ENCODE data around the gene SLFN13.
"Not testable (repeated sequence)": the region's sequence is repeated elsewhere in the genome, so short reads cannot be mapped to it uniquely, and the experiment has no call there.

The SLFN13 gene

GRCh38 chr17:35448214-35448898, at the start of gene SLFN13:
Gene SLFN13, minus strand, starts transcription at chr17:35448766. Its CDS starts 3,086 bp downstream, at chr17:35445680.
- DNase-seq = peak; percentile 85

DNA sequence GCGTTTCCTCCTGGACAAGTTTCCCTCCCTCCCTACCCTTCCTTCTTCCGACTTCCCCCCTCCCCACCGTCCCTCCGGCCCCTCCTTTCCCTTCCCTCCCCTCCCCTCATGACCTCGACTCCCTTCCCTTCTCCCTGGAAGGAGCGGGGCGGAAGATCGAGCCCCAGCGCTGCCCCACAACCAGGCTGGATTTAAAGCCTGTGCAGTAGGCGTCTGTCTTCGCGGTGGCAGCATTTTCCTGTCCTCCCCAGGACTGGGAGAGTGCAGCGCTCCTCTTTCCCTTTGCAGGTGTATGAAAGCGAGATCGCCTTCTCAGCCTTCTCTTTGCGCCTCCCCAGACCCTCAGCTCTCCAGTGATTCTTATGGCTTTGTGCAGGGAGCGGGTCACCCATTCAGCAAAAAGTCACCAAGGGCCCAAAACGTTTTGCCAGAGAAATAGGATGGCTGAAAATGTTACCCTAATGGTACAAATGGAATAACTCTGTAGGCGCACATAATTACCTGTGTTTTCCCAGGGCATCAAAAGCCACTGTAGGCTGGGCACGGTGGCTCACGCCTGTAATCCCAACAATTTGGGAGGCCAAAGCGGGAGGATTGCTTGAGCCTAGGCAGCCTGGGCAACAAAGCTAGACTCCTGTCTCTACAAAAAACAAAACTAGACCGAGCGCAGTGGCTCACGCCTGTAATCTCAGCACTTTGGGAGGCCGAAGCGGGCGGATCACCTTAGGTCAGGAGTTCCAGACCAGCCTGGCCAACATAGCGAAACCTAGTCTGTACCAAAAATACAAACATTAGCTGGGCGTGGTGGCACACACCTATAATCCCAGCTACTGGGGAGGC, 48.1 kb upstream of the SLFN13 start:
- no peak for DNase-seq

GRCh38 chr17:35493040-35493439, 44.5 kb upstream of the SLFN13 start:
- no peak for DNase-seq

GRCh38 chr17:35491417-35491816, 42.9 kb upstream of the SLFN13 start:
- no peak for DNase-seq

- no peak for DNase-seq
Observed at GRCh38 chr17:35489944-35490343, 41.4 kb upstream of the SLFN13 start.

GRCh38 chr17:35488991-35489390, 40.4 kb upstream of the SLFN13 start:
- no peak for DNase-seq

DNA sequence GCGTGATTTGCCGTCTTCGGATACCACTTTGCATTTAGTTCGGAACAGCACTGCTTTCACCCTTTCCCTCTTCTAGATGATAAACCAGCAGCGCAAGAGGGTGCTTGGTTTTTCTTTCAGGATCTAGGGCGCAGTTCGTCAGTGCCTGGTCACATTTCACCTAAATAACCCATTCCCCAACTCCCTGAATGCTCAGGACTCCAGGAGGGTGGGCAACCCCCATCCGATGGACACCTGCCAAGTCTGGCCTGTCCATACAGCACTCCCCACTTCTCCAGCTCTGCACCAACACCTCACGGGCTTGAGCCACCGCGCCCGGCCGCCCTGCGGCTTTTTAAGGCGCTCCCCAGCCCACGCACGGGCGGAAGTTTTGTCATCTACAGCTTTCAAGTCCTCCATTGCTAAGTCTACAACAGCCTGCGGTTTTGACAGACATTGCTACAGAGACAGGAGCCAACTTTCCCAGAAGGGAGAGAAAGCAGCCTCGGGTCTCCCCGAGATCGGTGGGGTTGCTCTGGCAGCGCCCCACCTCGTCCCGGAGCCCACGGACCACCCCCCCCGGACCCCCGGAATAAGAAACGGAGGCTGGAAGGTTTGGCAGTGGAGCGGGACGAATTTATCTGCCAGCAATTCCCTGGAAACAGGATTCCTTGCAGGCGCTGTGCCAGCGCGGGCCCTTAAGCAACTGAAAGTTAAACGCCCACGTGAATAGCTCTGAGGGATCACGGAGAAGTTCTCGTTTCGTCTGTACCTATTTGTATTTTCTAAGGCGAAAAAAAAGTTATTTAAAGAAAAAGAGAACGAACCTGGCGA, 38.6 kb upstream of the SLFN13 start:
- peak; percentile 74 for DNase-seq

DNA sequence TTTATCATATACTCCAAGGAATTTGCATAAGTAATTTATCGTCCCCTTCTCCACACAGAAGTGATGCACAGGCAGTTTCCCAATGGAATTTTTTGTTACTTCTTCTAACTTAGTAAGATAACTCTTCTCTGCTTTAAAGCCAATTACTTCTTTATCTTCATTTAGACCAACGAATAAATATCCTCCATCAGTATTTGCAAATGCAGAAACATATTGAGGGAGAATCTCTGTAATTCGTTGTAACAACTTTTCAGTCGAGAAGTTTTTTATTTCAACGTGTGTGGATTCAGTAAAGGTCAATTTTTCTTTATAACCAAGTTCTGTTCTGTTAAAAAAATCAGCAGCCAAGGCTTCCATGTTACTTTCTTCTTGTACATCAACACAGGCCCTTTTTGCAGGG, 30.7 kb upstream of the SLFN13 start:
- no peak for DNase-seq

DNA sequence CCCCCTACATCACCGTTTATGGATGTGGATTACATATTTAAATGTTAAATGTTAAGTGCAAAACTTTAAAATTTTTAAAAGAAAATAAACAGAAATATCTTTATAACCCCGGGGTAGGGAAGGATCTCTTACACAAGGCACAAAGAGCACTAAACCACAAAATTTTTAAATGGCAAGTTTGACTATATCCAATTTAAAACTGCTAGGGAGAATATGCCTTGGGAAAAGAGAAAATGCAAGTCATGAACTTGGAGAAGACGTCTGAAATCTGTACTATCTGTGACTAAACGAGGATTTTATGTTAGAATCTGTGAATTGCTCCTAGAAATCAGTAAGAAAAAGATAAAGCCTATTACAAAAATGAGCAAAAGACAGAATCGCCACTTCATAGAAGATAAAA, 28.7 kb upstream of the SLFN13 start:
- DNase-seq = no peak

DNA sequence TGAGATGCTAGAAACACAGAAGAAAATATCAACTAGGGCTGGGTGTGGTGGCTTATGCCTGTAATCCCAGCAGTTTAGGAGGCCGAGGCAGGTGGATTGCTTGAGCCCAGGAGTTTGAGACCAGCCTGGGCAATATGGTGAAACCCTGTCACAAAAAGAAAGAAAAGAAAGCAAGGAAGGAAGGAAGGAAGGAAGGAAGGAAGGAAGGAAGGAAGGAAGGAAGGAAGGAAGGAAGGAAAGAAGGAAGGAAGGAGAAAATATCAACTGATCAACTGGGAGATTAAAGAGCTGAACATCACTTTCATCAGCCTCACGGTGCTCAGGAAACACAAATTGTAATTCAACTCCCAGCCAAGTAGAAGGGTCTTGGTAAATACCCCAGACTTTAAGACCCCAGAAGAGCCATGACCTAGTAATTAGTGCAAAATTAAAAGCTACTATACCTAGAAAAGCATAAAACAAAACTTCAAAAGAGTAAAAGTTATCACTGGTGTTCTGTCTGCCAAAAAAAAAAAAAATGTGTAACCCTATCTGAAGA, 27.8 kb upstream of the SLFN13 start:
- DNase-seq = no peak

GRCh38 chr17:35468475-35468874, 19.9 kb upstream of the SLFN13 start:
- no peak for DNase-seq

- peak; percentile 51 for DNase-seq
Observed at GRCh38 chr17:35467824-35468223, 19.3 kb upstream of the SLFN13 start.

DNA sequence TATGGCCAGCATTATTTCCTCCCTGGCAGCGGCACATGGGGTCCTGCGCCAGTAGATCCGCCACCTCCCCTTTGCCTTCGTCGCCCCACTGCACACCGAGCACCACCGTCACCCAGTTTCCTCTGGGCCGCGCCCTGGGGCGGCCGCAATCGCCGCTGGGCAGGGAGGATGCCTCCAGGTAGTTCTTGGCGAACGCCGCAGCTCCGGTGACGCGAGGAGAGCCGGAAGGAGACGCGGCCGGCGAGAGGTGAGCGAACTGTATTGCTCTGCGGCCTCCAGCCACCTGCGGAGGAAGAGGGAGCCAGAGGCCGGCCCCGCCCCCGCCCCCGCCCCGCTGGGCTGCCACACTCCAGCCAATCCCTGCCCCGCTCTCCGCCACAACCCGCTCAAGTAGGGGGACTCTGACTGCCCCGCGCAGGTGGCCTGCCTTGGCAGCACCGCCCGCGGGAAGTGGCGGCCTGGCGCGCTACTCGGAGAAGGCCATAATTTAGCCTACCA, 11.8 kb upstream of the SLFN13 start:
- peak; percentile 79 for DNase-seq

- DNase-seq = not testable (repeated sequence)
Observed at GRCh38 chr17:35454035-35454434, 5.5 kb upstream of the SLFN13 start.

DNA sequence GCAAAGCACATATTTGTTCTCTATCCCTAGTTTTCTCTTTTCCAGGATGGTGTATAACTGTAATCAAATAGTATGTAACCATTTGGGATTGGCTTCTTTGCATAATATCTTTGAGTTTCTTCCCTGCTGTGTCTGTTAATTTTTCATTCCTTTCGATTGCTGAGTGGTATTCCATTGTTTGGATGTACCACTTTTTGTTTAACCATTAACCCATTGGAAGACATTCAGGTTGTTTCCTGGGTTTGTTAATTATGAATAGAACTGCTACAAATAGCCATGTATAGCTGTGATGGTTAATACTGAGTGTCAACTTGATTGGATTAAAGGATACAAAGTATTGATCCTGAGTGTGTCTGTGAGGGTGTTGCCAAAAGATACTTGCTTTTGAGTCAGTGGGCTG, 4.6 kb upstream of the SLFN13 start:
- DNase-seq = no peak

- DNase-seq = no peak
Observed at GRCh38 chr17:35449371-35449931, 885 bp upstream of the SLFN13 start.

- DNase-seq = no peak
Observed at GRCh38 chr17:35448899-35449227, 297 bp upstream of the SLFN13 start.

DNA sequence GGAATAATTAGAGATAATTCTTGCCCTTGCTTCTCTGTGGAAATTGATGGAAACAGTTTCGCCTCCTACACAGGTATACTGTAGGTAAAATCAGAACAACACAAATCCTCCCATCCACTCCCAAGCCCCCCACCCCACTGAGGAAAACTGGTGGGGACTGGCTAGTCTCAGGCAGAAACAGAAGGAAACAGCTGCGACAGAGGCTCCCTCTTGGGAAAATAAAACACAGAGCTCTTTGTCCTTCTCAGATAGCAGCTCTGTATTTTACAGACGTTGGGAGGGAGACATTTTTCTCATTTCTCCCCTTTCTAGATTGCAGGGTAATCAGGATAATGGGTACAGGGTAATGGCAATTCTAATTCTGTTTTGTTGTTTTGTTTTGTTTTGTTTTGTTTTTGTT, 1.1 kb downstream of the SLFN13 start:
- DNase-seq = no peak

DNA sequence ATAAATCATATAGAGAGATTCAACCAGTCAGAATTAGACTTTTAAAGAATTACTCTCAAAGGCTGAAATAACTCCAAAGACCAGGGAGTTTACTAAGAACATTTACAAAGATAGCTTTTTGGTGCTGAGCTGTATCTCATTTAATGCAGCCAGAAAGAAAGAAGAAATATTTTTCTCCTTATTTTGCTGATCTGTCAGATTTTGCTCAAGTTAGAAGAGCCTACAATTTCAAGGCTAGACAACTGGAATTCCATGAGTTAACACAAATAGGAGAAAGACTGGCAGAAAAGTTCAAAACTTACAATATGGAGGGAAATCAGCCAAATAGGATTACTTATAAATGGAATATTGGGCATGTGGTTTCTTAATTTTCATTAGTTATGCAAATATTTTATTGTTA, 10.1 kb downstream of the SLFN13 start:
- no peak for DNase-seq

DNA sequence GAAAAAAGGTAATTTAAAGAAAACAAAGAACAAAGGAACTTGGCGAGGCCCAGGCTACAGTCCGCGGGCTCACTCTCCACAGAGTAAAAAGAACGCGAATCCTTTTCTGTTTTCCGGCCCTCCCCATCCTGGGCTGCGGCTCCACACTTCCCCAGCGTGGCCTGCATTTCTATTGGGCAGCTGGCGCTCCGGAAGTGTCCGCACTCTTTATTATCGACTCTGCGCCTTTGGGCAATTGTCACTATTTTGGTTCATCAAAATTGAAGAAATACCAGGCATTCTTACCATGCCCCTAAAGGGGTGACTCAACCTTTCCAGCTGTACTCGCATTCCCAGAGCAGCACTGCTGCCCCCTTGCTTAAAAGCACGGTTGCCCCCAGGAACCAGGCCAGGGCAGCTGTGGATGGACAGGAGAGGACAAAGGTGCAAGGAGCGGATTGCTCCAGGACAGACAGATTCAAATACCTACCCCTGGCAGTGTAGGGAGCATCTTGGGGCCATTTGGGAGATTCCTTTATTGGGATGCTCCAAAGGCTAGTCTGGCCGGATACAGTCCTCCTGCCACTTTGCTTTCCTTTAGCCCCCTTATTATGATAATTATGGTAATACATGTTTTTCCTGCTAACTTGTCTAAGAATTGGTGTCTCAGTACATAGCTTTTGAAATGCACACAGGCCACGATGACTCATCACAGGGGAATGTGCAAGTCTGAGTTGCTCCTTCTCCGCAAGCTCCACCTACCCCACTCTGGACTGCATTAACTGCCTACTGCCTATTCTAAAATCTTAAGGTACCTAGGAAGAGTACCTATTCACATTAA, 15.3 kb downstream of the SLFN13 start:
- DNase-seq = peak; percentile 60

DNA sequence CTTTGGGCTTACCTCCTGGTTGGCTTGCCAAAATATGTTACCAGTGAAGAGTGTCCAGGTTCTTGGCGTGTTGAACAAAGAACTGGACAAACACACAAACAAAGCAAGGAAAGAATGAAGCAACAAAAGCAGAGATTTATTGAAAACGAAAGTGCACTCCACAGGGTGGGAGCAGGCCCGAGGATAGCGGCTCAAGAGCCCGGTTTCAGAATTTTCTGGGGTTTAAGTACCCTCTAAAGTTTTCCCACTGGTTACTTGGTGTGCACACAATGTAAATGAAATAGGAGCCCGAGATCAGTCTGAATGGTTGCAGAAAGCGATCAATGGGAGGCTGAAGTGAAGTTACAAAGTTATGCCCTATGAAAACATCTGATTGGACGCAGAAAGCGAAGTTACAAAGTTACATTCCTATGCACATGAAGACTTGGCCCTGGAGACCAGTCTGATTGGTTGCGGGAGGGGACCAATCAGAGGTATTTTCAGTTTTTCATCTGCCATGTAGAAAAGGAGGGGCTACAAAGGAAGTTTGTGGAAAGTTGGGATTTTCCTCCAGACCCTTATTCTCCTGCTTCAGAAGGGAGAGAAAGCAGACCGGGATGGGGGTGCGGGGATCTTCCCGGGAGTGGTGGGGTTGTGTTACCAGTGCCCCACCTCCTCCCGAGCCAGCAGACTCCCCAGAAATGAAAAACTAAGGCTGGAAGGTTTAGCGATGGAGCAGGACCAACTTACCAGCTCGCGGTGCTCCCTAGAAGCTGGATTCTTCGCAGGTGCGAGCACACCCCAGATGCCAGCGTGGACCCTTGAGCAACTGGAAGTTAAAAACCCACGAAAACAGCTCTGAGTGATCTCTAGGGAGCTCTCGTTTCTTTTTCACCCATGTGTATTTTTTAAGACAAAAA, 16.1 kb downstream of the SLFN13 start, which contains the start of gene SLFN12:
Gene SLFN12, minus strand, starts transcription at position 325 of the 899 bp plus-strand sequence. CDS start 9,472 bp downstream, outside the sequence.
- peak; percentile 82 for DNase-seq
